ENCODE results near the gene POU6F2. TPM values are rescaled to one million over a fixed set of nuclear protein-coding genes. Genes with fewer than 3 reads are reported as not detected.

The POU6F2 gene
- total RNA-seq, 1 donor from 2014 or later, result 0.04 TPM

GRCh38 chr7:39043531-39043930 is 65.8 kb downstream of the POU6F2 start:
- Histone ChIP-seq H3K36me3 (ENCODE audit: control insufficient read depth, insufficient read depth, low read length) (no peaks in the 10 kb centered on the region), H3K4me3 (ENCODE audit: low read depth, low read length) (no peak overlapping the region), H3K27me3 (ENCODE audit: control insufficient read depth, insufficient read depth, low read length) (no peaks in the 10 kb centered on the region)
- no peak for DNase-seq (ENCODE audit: low read depth)
- TF ChIP-seq, protein P1, sequence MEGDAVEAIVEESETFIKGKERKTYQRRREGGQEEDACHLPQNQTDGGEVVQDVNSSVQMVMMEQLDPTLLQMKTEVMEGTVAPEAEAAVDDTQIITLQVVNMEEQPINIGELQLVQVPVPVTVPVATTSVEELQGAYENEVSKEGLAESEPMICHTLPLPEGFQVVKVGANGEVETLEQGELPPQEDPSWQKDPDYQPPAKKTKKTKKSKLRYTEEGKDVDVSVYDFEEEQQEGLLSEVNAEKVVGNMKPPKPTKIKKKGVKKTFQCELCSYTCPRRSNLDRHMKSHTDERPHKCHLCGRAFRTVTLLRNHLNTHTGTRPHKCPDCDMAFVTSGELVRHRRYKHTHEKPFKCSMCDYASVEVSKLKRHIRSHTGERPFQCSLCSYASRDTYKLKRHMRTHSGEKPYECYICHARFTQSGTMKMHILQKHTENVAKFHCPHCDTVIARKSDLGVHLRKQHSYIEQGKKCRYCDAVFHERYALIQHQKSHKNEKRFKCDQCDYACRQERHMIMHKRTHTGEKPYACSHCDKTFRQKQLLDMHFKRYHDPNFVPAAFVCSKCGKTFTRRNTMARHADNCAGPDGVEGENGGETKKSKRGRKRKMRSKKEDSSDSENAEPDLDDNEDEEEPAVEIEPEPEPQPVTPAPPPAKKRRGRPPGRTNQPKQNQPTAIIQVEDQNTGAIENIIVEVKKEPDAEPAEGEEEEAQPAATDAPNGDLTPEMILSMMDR (IDR thresholded peaks at IDR 0.05; ENCODE audit: insufficient read depth, low read length, poor library complexity, severe bottlenecking), result no peak

DNA sequence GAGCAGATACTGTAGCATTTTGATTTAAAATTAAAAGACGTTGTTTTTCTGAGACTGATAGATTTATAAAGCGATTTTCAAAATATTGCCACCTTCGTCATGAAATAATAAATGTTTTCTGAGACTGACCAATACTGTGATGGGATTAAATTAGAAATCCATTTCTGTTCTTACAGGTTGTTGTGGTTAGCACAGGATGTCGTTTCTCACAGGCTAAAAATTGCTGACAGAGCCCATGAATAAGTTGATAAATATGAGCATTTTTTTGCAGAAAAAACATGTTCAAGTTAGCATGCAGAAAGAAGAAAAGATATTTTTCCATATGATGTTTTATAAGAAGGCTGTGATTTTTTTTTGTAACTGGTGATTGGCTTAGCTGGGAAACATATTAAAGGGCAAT is 66.8 kb downstream of the POU6F2 start:
- no peaks in the 10 kb centered on the region for H3K27me3 ChIP-seq (ENCODE audit: control insufficient read depth, insufficient read depth, low read length)
- no peak overlapping the region for H3K4me3 ChIP-seq (ENCODE audit: low read depth, low read length)
- no peaks in the 10 kb centered on the region for H3K36me3 ChIP-seq (ENCODE audit: control insufficient read depth, insufficient read depth, low read length)
- TF ChIP-seq, protein P1 (IDR thresholded peaks at IDR 0.05; ENCODE audit: insufficient read depth, low read length, poor library complexity, severe bottlenecking), result no peak
- DNase-seq (ENCODE audit: low read depth), result no peak

DNA sequence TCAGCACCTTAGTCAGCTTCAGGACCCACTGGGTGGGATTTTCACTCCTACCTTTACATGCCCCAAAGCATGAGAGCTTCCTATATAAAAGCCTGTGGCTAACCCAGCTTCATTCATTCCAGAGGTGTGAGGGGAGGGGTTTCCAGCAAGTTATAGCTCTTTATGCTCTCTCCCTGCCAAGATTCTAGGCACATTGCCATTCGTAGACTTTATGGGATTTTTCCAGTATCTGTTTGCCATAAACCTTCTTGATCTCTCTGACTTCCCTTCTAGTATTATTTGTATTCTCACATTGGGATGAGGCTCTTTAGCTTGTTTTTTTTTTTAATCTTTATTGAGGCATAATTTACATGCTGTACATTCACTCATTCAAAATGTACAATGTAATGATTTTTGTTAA is 67.5 kb downstream of the POU6F2 start:
- Histone ChIP-seq H3K27me3 (ENCODE audit: control insufficient read depth, insufficient read depth, low read length) (no peaks in the 10 kb centered on the region), H3K36me3 (ENCODE audit: control insufficient read depth, insufficient read depth, low read length) (no peaks in the 10 kb centered on the region), H3K4me3 (ENCODE audit: low read depth, low read length) (no peak overlapping the region)
- DNase-seq (ENCODE audit: low read depth), result no peak
- TF ChIP-seq, protein P1 (IDR thresholded peaks at IDR 0.05; ENCODE audit: insufficient read depth, low read length, poor library complexity, severe bottlenecking), result no peak

DNA sequence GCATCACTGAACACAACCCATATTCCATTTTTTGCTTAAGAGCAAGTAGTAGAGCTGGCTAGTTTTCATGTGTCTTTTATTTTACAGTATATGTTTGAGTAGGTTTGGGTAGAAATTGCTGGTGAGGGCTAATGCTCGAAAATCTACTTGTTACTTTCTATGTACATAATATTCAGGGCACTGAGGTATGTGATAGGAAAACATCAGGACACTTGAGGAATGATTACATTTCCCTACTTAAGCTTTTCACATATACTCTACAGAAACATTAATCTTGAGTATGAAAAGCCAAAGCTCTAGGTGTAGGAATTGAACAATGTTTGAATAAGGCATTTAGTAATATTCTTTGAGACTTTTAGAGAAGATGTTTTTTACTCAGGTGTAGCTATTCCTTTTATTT is 73.6 kb downstream of the POU6F2 start:
- TF ChIP-seq, protein P1 (IDR thresholded peaks at IDR 0.05; ENCODE audit: insufficient read depth, low read length, poor library complexity, severe bottlenecking), result no peak
- DNase-seq (ENCODE audit: low read depth), result no peak
- no peak overlapping the region for H3K4me3 ChIP-seq (ENCODE audit: low read depth, low read length)
- no peaks in the 10 kb centered on the region for H3K27me3 ChIP-seq (ENCODE audit: control insufficient read depth, insufficient read depth, low read length)
- H3K36me3 ChIP-seq (ENCODE audit: control insufficient read depth, insufficient read depth, low read length), result no peaks in the 10 kb centered on the region

GRCh38 chr7:39051707-39052106 is 74.0 kb downstream of the POU6F2 start:
- H3K27me3 ChIP-seq (ENCODE audit: control insufficient read depth, insufficient read depth, low read length), result no peaks in the 10 kb centered on the region
- DNase-seq (ENCODE audit: low read depth), result no peak
- TF ChIP-seq, protein P1 (IDR thresholded peaks at IDR 0.05; ENCODE audit: insufficient read depth, low read length, poor library complexity, severe bottlenecking), result no peak
- H3K36me3 ChIP-seq (ENCODE audit: control insufficient read depth, insufficient read depth, low read length), result no peaks in the 10 kb centered on the region
- H3K4me3 ChIP-seq (ENCODE audit: low read depth, low read length), result no peak overlapping the region

DNA sequence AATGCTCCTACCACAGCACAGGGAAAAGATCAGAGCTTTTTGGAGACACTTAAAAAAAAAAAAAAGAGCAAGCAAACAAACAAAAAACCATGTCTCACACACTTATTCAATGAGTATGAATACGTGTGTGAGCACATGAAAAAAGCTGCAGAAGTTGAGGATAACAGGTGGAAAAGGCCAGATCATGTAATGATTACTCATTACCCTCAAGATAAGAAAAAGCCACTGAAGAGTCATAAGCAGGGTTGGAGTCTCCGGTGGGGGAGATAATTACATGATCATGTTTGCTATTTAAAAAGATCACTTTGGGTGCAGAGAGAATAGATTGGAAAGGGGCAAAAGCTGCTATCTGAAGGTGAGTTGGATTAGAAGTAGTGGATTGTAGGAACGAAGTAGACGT is 77.0 kb downstream of the POU6F2 start:
- TF ChIP-seq, protein P1 (IDR thresholded peaks at IDR 0.05; ENCODE audit: insufficient read depth, low read length, poor library complexity, severe bottlenecking), result no peak
- Histone ChIP-seq H3K4me3 (ENCODE audit: low read depth, low read length) (no peak overlapping the region), H3K36me3 (ENCODE audit: control insufficient read depth, insufficient read depth, low read length) (no peaks in the 10 kb centered on the region), H3K27me3 (ENCODE audit: control insufficient read depth, insufficient read depth, low read length) (no peaks in the 10 kb centered on the region)
- no peak for DNase-seq (ENCODE audit: low read depth)
